CD8-positive, alpha-beta memory T cell (primary cell): ENCODE measurements around the gene RAX. TPM values are rescaled to one million over a fixed set of nuclear protein-coding genes. Genes with fewer than 3 reads are reported as not detected.
"Not testable (repeated sequence)": the region's sequence is repeated elsewhere in the genome, so short reads cannot be mapped to it uniquely, and the experiment has no call there.

ENCODE experiments used
- CTCF ChIA-PET: fragments of 350-600 bp; sonication (Branson Sonifier 250); formaldehyde crosslinking; loops from one replicate; lab custom pipeline; 2021; ENCODE audit warnings: antibody characterized with exemption; lab: Charles Lee
- POLR2A ChIA-PET: fragments of 350-600 bp; sonication (Branson Sonifier 250); formaldehyde crosslinking; loops from one replicate; lab custom pipeline; 2021; ENCODE audit warnings: antibody characterized with exemption; lab: Charles Lee
- DNase-seq, 5 donors: peaks; one replicate each; pipeline versions ENCODE4 v3.0.0 to v3.0.0-alpha.2; 2020 to 2022; ENCODE audit warnings: mixed read lengths in 1 of 5
- H3K27ac ChIP-seq: one replicate; pipeline ENCODE4 v1.7.0; 2013; ENCODE audit warnings: low read depth, mild to moderate bottlenecking, low read length, moderate library complexity
- H3K27me3 ChIP-seq: 2 replicates; pipeline ENCODE4 v1.7.0; 2013; ENCODE audit warnings: low read length, mild to moderate bottlenecking; ENCODE audit not compliant: insufficient read depth, poor library complexity, severe bottlenecking
- H3K36me3 ChIP-seq: 2 replicates; pipeline ENCODE4 v1.7.0; 2013; ENCODE audit warnings: mild to moderate bottlenecking, low read length, moderate library complexity; ENCODE audit not compliant: insufficient read depth
- H3K4me1 ChIP-seq: 2 replicates; pipeline ENCODE4 v1.7.0; 2013; ENCODE audit warnings: mild to moderate bottlenecking, low read length, moderate library complexity; ENCODE audit not compliant: insufficient read depth
- H3K4me3 ChIP-seq: 2 replicates; pipeline ENCODE4 v1.7.0; 2013; ENCODE audit warnings: mild to moderate bottlenecking, low read length
- H3K9me3 ChIP-seq: 2 replicates; pipeline ENCODE4 v1.7.0; 2013; ENCODE audit warnings: mild to moderate bottlenecking, low read length
- H3K27ac Mint-ChIP-seq, 8 donors: one replicate each; pipeline ENCODE4 v1.8.0; 2020 to 2021; ENCODE audit warnings: mixed read lengths in 8 of 8, mild to moderate bottlenecking in 6 of 8, inconsistent platforms in 3 of 8, moderate library complexity in 3 of 8
- H3K27me3 Mint-ChIP-seq, 2 donors: one replicate each; pipeline ENCODE4 v1.8.0; 2020 to 2021; ENCODE audit warnings: mixed read lengths in 2 of 2, mild to moderate bottlenecking in 1 of 2, moderate library complexity in 1 of 2
- H3K36me3 Mint-ChIP-seq, 3 donors: one replicate each; pipeline ENCODE4 v1.8.0; 2020 to 2021; ENCODE audit warnings: mixed read lengths in 3 of 3, inconsistent platforms in 1 of 3, mild to moderate bottlenecking in 1 of 3
- H3K4me1 Mint-ChIP-seq, 3 donors: one replicate each; pipeline ENCODE4 v1.8.0; 2020 to 2021; ENCODE audit warnings: mixed read lengths in 3 of 3, inconsistent platforms in 1 of 3, mild to moderate bottlenecking in 1 of 3
- H3K4me3 Mint-ChIP-seq, 7 donors: one replicate each; pipeline ENCODE4 v1.8.0; 2020 to 2021; ENCODE audit warnings: mixed read lengths in 7 of 7, mild to moderate bottlenecking in 6 of 7, moderate library complexity in 4 of 7, inconsistent platforms in 2 of 7
- H3K9me3 Mint-ChIP-seq, 5 donors: one replicate each; pipeline ENCODE4 v1.8.0; 2020 to 2022; ENCODE audit warnings: mixed read lengths in 5 of 5, mild to moderate bottlenecking in 3 of 5, moderate library complexity in 2 of 5, inconsistent platforms in 1 of 5
- polyA plus RNA-seq: library from polyadenylated mRNA; unstranded; fragments of 300-500 nt; fragmentation: Illumina TruSeq; gene quantifications from one replicate; pipeline ENCODE4 v1.2.3, GENCODE V29; 2021
- total RNA-seq, 2 experiments: library from RNA; stranded (reverse); gene quantifications; one replicate each; pipeline ENCODE4 v1.2.3, GENCODE V29; 2021

The RAX gene
- total and polyA plus RNA-seq, 3 experiments from 2014 or later = not detected

DNA sequence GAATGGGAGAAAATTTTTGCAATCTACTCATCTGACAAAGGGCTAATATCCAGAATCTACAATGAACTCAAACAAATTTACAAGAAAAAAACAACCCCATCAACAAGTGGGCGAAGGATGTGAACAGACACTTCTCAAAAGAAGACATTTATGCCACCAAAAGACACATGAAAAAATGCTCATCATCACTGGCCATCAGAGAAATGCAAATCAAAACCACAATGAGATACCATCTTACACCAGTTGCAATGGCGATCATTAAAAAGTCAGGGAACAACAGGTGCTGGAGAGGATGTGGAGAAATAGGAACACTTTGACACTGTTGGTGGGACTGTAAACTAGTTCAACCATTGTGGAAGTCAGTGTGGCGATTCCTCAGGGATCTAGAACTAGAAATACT, 11.4 kb downstream of the RAX start:
- DNase-seq, H3K27ac Mint-ChIP-seq, H3K9me3 Mint-ChIP-seq, POLR2A ChIA-PET, CTCF ChIA-PET, H3K36me3 ChIP-seq, H3K27ac ChIP-seq, H3K4me3 Mint-ChIP-seq, H3K4me3 ChIP-seq, H3K4me1 ChIP-seq, H3K9me3 ChIP-seq, H3K36me3 Mint-ChIP-seq: not testable (repeated sequence)
- Mint-ChIP-seq H3K4me1 (peaks cover 5 to 18% (median 11%) of the 10 kb centered on the region in 3 donors), H3K27me3 (peaks cover 45 to 63% of the 10 kb centered on the region in 2 donors)
- H3K27me3 ChIP-seq = peaks cover 17% of the 10 kb centered on the region

GRCh38 chr18:59255491-59255890, 17.8 kb downstream of the RAX start:
- H3K27me3 ChIP-seq, H3K36me3 Mint-ChIP-seq, H3K27ac Mint-ChIP-seq, H3K36me3 ChIP-seq, H3K9me3 ChIP-seq, CTCF ChIA-PET, H3K4me1 ChIP-seq, H3K4me1 Mint-ChIP-seq, H3K4me3 Mint-ChIP-seq, H3K4me3 ChIP-seq, POLR2A ChIA-PET, DNase-seq, H3K27ac ChIP-seq: not testable (repeated sequence)
- peaks cover 11 to 31% of the 10 kb centered on the region in 2 donors for H3K27me3 Mint-ChIP-seq
- peaks cover 0 to 11% (median 4%) of the 10 kb centered on the region in 5 donors for H3K9me3 Mint-ChIP-seq

GRCh38 chr18:59249199-59249774, 24.0 kb downstream of the RAX start:
- H3K27me3 ChIP-seq = no peaks in the 10 kb centered on the region
- peaks cover 14 to 50% of the 10 kb centered on the region in 2 donors for H3K27me3 Mint-ChIP-seq
- no peak overlapping the region for H3K27ac Mint-ChIP-seq
- no peak for DNase-seq
- H3K9me3 Mint-ChIP-seq = peaks cover 0 to 4% (median 2%) of the 10 kb centered on the region in 5 donors
- H3K4me3 ChIP-seq = no peak overlapping the region
- no peaks in the 10 kb centered on the region for H3K36me3 Mint-ChIP-seq
- no peaks in the 10 kb centered on the region for H3K4me1 Mint-ChIP-seq
- H3K36me3 ChIP-seq = no peaks in the 10 kb centered on the region
- CTCF ChIA-PET = interaction anchor here (2.6 kb wide), 1 partner anchor 154 kb away, joined by 17 read pairs; no protein-coding TSS in a partner anchor
- H3K4me1 ChIP-seq = no peaks in the 10 kb centered on the region
- H3K4me3 Mint-ChIP-seq = no peak overlapping the region
- no peaks in the 10 kb centered on the region for H3K9me3 ChIP-seq
- POLR2A ChIA-PET = no interaction called here
- H3K27ac ChIP-seq = no peak overlapping the region

DNA sequence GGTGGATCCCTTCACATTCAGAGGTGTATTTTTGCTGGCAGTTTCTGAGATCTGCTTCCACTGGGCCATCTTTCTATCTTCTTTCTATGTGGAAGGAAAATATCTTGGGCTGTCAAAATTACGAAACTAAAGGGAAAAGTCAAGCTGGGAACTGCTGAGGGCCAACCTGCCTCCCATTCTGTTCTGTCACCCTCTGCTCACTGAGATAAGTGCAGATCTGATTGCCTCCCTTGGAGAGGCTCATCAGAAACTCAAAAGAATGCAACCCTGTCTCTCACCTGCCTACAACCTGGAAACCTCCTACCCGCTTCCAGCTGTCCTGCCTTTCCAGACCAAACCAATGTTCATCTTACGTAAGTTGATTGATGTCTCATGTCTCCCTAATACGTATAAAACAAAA, 26.5 kb downstream of the RAX start:
- no peaks in the 10 kb centered on the region for H3K36me3 Mint-ChIP-seq
- Histone ChIP-seq H3K36me3 (no peaks in the 10 kb centered on the region), H3K4me1 (no peaks in the 10 kb centered on the region), H3K9me3 (no peaks in the 10 kb centered on the region), H3K27me3 (no peaks in the 10 kb centered on the region), H3K27ac (no peak overlapping the region), H3K4me3 (no peak overlapping the region)
- H3K4me3 Mint-ChIP-seq = no peak overlapping the region
- peaks cover 16 to 48% of the 10 kb centered on the region in 2 donors for H3K27me3 Mint-ChIP-seq
- no peaks in the 10 kb centered on the region for H3K4me1 Mint-ChIP-seq
- H3K9me3 Mint-ChIP-seq = peaks cover 0 to 2% (median 0%) of the 10 kb centered on the region in 5 donors
- no peak for DNase-seq
- POLR2A ChIA-PET = no interaction called here
- no peak overlapping the region for H3K27ac Mint-ChIP-seq
- CTCF ChIA-PET = no interaction called here

DNA sequence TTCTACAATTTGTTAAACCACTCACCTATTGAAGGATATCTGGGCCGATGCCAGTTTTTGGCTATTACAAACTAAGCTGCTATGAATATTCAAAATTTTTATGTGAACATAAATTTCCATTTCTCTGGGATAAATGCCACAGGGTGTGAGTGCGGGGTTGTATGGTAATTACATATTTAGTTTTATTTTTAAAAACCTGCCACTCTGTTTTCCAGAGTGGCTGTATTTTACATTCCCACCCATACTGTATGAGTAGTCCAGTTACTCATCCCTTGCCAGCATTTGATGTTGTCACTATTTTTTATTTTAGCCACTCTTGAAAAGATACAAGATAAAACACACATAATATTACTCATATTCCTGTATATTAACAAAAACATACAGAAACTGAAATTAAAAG, 30.3 kb downstream of the RAX start:
- Histone ChIP-seq H3K9me3 (no peaks in the 10 kb centered on the region), H3K27ac (no peak overlapping the region), H3K4me3 (no peak overlapping the region), H3K27me3 (no peaks in the 10 kb centered on the region), H3K4me1 (no peaks in the 10 kb centered on the region), H3K36me3 (no peaks in the 10 kb centered on the region)
- Mint-ChIP-seq H3K4me3 (no peak overlapping the region), H3K27me3 (peaks cover 15 to 55% of the 10 kb centered on the region in 2 donors), H3K27ac (no peak overlapping the region), H3K9me3 (peaks cover 0 to 6% (median 4%) of the 10 kb centered on the region in 5 donors), H3K4me1 (no peaks in the 10 kb centered on the region), H3K36me3 (no peaks in the 10 kb centered on the region)
- ChIA-PET POLR2A (no interaction called here), CTCF (no interaction called here)
- no peak for DNase-seq

GRCh38 chr18:59239642-59240041, 33.6 kb downstream of the RAX start:
- no peak overlapping the region for H3K4me3 ChIP-seq
- H3K9me3 ChIP-seq = no peaks in the 10 kb centered on the region
- CTCF ChIA-PET = no interaction called here
- no peak for DNase-seq
- no peaks in the 10 kb centered on the region for H3K36me3 ChIP-seq
- H3K27me3 ChIP-seq = no peaks in the 10 kb centered on the region
- no peaks in the 10 kb centered on the region for H3K4me1 ChIP-seq
- no peak overlapping the region for H3K4me3 Mint-ChIP-seq
- POLR2A ChIA-PET = no interaction called here
- peaks cover 7 to 40% of the 10 kb centered on the region in 2 donors for H3K27me3 Mint-ChIP-seq
- H3K27ac ChIP-seq = no peak overlapping the region
- no peaks in the 10 kb centered on the region for H3K4me1 Mint-ChIP-seq
- peaks cover 0 to 7% (median 4%) of the 10 kb centered on the region in 5 donors for H3K9me3 Mint-ChIP-seq
- no peak overlapping the region for H3K27ac Mint-ChIP-seq
- no peaks in the 10 kb centered on the region for H3K36me3 Mint-ChIP-seq

- H3K4me1 ChIP-seq = no peaks in the 10 kb centered on the region
- H3K27me3 ChIP-seq = no peaks in the 10 kb centered on the region
- H3K27ac Mint-ChIP-seq = no peak overlapping the region
- H3K4me1 Mint-ChIP-seq = no peaks in the 10 kb centered on the region
- no peak overlapping the region for H3K27ac ChIP-seq
- H3K36me3 ChIP-seq = no peaks in the 10 kb centered on the region
- no peak overlapping the region for H3K4me3 Mint-ChIP-seq
- H3K27me3 Mint-ChIP-seq = peaks cover 7 to 29% of the 10 kb centered on the region in 2 donors
- no peaks in the 10 kb centered on the region for H3K36me3 Mint-ChIP-seq
- DNase-seq = no peak
- no peaks in the 10 kb centered on the region for H3K9me3 ChIP-seq
- CTCF ChIA-PET = no interaction called here
- H3K4me3 ChIP-seq = no peak overlapping the region
- POLR2A ChIA-PET = no interaction called here
- H3K9me3 Mint-ChIP-seq = peaks cover 0 to 7% (median 4%) of the 10 kb centered on the region in 5 donors
Measured at GRCh38 chr18:59238385-59238784, 34.9 kb downstream of the RAX start.

GRCh38 chr18:59233017-59233410, 40.2 kb downstream of the RAX start:
- Mint-ChIP-seq H3K36me3 (no peaks in the 10 kb centered on the region), H3K4me1 (no peaks in the 10 kb centered on the region), H3K27ac (no peak overlapping the region), H3K9me3 (peaks cover 0 to 1% (median 0%) of the 10 kb centered on the region in 5 donors), H3K4me3 (no peak overlapping the region), H3K27me3 (peaks cover 10 to 54% of the 10 kb centered on the region in 2 donors)
- Histone ChIP-seq H3K4me1 (no peaks in the 10 kb centered on the region), H3K4me3 (no peak overlapping the region), H3K9me3 (no peaks in the 10 kb centered on the region), H3K27ac (no peak overlapping the region), H3K27me3 (peaks cover 4% of the 10 kb centered on the region), H3K36me3 (no peaks in the 10 kb centered on the region)
- no peak for DNase-seq
- CTCF ChIA-PET = interaction anchor here (1.8 kb wide), 1 partner anchor 11 kb away, joined by 3 read pairs; no protein-coding TSS in a partner anchor
- POLR2A ChIA-PET = no interaction called here
